ENCODE data around the gene FARP1.

FARP1 gene

DNA sequence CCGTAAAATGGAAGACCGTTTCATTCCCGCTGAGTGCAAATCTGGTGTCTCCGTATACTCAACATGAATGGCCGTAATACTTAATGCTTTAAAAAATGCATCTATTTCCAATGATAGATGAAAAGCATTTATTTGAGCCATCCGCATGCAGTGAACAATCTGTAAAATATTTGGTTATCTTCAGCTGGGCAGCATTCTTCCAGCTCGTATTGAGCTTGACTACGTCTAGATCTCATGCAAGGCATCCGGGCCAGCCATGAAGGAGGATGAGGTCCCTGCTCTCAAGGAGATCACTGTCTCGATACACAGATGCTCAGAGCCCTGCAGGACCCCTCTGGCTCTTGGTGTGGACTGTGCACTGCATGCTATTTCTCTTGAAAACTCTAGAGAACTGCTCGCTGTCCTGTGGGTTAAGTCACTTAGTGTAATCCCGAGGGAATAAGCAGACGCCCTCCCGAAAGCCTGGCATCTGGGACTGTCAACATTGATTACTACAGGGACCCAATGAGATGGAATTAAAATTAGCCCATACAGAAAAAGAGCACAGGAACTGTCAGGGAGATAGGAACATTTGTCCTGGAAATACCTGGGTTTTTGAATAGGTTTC is 146.5 kb downstream of the FARP1 start:
- no peak overlapping the region for H3K27ac Mint-ChIP-seq
- no peaks in the 10 kb centered on the region for H3K4me1 Mint-ChIP-seq (ENCODE audit: low read depth)
- peaks cover 11% of the 10 kb centered on the region for H3K27me3 Mint-ChIP-seq
- H3K9me3 Mint-ChIP-seq = no peaks in the 10 kb centered on the region
- DNase-seq = no peak
- no peak overlapping the region for H3K4me3 Mint-ChIP-seq
- no peaks in the 10 kb centered on the region for H3K36me3 Mint-ChIP-seq (ENCODE audit: low read depth)

DNA sequence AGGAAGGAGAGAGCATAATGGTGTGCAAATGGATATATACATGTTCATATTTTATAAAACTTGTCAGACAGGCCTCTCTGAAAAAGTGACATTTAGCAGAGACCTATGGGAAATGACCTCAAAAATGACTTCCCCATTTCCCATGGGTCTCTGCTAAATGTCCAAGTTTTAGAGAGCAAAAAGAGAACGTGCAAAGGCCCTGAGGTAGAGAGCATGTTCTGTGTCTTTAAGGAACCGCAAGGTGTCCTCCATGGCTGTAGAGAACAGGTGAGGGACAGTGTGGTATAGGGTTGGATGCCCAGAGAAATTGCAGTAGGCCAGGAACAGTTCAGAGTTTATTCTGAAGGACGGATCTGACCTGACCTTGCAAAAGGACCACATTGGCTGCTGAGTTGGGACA is 147.4 kb downstream of the FARP1 start:
- Mint-ChIP-seq H3K36me3 (ENCODE audit: low read depth) (no peaks in the 10 kb centered on the region), H3K27ac (no peak overlapping the region), H3K9me3 (no peaks in the 10 kb centered on the region), H3K4me3 (no peak overlapping the region), H3K4me1 (ENCODE audit: low read depth) (no peaks in the 10 kb centered on the region), H3K27me3 (peaks cover 13% of the 10 kb centered on the region)
- no peak for DNase-seq

DNA sequence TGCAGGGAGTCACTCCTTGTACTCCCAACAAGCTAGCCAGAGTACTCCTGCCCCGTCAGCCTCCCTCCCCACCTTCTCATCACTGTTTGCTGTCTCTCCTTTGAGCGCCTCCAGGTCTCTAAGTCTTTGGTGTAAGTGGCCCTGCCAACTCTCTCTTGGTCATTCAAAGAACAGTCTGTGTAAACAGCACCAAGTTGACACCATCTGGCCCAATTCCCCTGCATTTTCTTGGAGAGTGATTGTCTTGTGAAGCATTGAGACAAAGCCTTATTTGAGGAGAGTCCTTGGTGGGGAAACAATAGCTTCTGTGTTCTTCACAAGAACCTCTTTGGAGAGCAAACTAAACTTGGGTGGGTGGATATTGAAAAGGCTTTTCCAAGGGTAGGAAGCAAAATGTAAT is 148.8 kb downstream of the FARP1 start:
- Mint-ChIP-seq H3K4me3 (no peak overlapping the region), H3K9me3 (no peaks in the 10 kb centered on the region), H3K36me3 (ENCODE audit: low read depth) (no peaks in the 10 kb centered on the region), H3K4me1 (ENCODE audit: low read depth) (no peaks in the 10 kb centered on the region), H3K27ac (no peak overlapping the region), H3K27me3 (peaks cover 18% of the 10 kb centered on the region)
- DNase-seq = no peak

DNA sequence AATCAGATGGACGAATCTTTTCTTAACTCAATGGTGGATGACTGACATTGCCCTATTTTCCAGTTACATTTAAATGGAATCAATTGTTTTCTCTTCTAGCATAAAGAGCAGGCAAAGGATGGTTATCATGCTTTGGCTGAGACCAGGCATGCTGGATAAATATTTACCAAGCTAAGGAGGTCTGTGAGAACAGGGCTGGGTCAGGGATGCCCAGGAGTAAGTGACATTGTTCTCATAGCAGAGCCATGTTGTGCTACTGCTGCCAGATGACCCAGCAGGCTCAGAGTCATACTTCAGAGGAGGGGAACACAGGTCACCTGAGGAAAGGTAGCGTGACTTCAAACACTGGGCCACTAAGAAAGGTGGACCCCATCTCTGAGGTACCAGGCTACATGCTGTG is 150.2 kb downstream of the FARP1 start:
- Mint-ChIP-seq H3K36me3 (ENCODE audit: low read depth) (no peaks in the 10 kb centered on the region), H3K27me3 (peaks cover 20% of the 10 kb centered on the region), H3K9me3 (no peaks in the 10 kb centered on the region), H3K27ac (no peak overlapping the region), H3K4me1 (ENCODE audit: low read depth) (no peaks in the 10 kb centered on the region), H3K4me3 (no peak overlapping the region)
- DNase-seq = no peak

DNA sequence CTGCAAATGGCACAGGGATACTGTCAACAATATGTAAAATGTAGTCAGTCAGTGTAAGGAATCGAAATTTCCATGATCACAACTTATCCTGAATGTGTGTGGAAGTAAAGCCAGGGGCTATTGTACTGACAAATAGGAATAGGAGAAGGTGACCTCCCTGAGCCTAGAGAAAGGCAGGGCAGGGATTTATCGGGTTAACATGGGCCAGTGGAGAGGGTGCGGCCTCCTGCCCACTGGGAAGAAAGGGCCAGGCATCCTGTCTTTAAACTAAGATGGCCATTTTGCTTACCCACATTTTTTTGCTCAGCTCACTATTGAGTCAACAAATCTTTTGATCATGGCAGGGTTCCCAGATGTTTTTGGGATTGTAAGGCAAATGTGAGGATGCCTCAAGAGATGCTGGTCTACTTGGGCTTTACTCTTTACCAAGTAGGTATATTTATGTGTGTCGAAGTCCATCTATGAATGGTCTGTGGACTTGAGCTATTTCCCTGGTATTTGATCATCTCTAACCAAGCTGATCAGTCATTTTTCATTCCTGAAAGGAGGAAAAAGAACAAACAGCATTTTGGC is 150.8 kb downstream of the FARP1 start:
- Mint-ChIP-seq H3K9me3 (no peaks in the 10 kb centered on the region), H3K27ac (no peak overlapping the region), H3K4me1 (ENCODE audit: low read depth) (no peaks in the 10 kb centered on the region), H3K27me3 (peaks cover 16% of the 10 kb centered on the region), H3K4me3 (no peak overlapping the region), H3K36me3 (ENCODE audit: low read depth) (no peaks in the 10 kb centered on the region)
- no peak for DNase-seq

DNA sequence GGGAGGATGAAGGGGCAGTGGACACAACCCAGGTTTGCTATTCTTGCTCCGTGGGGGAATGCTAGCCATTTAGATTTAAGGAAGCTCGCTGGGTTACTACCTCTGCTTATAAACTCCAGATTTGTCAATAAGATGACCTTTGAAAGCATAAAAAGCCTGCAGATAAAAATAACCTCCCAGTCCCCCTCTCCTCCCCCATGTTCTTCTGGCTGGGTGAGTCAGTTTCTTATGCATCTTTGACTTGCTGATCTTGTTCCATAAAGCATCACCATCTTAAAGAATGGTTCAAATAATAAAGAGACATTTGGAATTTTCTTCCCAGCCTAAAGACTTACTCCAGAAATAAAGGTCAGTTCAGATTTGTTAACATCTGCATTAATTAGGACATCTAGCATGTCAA is 152.5 kb downstream of the FARP1 start:
- H3K27me3 Mint-ChIP-seq = peaks cover 15% of the 10 kb centered on the region

DNA sequence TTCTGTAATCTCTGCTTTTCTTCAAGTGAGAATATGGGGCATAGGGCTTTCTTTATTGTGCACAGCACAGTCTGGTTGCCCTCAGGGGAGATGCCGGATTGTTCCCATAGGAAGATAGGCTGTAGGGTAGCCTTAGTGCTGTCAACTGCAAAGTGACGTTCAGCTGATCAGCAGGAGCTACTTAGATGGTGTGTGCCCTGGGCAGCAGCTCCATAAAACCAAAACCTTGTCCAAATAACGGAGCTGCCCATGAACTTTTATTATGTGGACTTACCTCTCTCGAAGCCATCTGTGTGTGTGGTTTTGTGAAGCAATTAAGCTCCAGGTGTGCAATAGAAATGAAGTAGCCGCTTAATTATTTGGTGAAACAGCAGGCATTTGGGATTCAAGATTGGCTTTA is 154.2 kb downstream of the FARP1 start:
- no peak for DNase-seq
- H3K9me3 Mint-ChIP-seq = no peaks in the 10 kb centered on the region

More for the DNA sequence above, 152.5 kb downstream of the FARP1 start:
- Mint-ChIP-seq H3K27ac (no peak overlapping the region), H3K9me3 (no peaks in the 10 kb centered on the region), H3K4me1 (ENCODE audit: low read depth) (no peaks in the 10 kb centered on the region), H3K36me3 (ENCODE audit: low read depth) (no peaks in the 10 kb centered on the region), H3K4me3 (no peak overlapping the region)
- no peak for DNase-seq

DNA sequence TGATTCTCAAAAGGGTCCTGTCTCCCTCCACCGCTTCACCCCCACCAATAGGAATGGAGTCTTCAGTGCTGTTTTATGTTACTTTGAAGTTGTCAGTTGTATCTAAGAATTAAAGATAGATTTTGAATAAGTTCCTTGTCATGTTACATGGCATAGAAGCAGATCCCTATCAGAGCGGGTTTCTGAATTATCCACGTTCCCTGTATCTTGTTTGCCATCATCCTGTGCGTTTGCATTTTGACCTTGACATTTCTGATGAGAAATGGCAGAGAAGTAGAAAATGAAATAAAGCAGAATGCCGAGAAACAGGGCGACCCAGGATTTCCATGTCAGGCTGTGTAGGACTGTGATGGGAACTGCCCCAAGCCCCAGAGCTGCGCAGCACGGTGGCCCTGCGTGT is 154.9 kb downstream of the FARP1 start:
- Mint-ChIP-seq H3K4me3 (no peak overlapping the region), H3K27me3 (peaks cover 11% of the 10 kb centered on the region), H3K9me3 (no peaks in the 10 kb centered on the region), H3K27ac (no peak overlapping the region), H3K36me3 (ENCODE audit: low read depth) (no peaks in the 10 kb centered on the region), H3K4me1 (ENCODE audit: low read depth) (no peaks in the 10 kb centered on the region)
- no peak for DNase-seq

More for the DNA sequence above, 154.2 kb downstream of the FARP1 start:
- Mint-ChIP-seq H3K27ac (no peak overlapping the region), H3K4me1 (ENCODE audit: low read depth) (no peaks in the 10 kb centered on the region), H3K27me3 (peaks cover 11% of the 10 kb centered on the region), H3K4me3 (no peak overlapping the region), H3K36me3 (ENCODE audit: low read depth) (no peaks in the 10 kb centered on the region)

DNA sequence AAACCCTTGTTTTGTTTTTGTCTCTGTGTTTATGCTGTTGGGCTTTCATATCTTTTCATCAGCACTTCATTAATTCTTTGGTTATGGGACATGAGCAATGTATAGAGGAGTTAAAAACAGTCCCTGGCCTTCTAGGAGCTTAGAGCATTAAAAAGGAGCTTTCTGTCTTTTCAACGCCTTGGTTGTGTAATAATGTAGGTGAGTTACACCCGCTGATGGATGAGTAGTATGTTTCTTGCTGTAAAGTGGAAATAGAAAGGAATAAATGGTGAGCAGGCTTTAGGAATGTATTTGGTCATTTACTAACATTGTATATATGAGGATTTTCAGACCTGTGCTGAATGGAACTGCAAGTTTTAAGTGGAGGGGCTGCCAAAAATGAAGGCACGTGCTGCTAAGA is 155.7 kb downstream of the FARP1 start:
- H3K4me1 Mint-ChIP-seq (ENCODE audit: low read depth) = no peaks in the 10 kb centered on the region
- peaks cover 14% of the 10 kb centered on the region for H3K27me3 Mint-ChIP-seq
- no peaks in the 10 kb centered on the region for H3K9me3 Mint-ChIP-seq
- no peaks in the 10 kb centered on the region for H3K36me3 Mint-ChIP-seq (ENCODE audit: low read depth)
- H3K27ac Mint-ChIP-seq = no peak overlapping the region
- H3K4me3 Mint-ChIP-seq = no peak overlapping the region
- no peak for DNase-seq

DNA sequence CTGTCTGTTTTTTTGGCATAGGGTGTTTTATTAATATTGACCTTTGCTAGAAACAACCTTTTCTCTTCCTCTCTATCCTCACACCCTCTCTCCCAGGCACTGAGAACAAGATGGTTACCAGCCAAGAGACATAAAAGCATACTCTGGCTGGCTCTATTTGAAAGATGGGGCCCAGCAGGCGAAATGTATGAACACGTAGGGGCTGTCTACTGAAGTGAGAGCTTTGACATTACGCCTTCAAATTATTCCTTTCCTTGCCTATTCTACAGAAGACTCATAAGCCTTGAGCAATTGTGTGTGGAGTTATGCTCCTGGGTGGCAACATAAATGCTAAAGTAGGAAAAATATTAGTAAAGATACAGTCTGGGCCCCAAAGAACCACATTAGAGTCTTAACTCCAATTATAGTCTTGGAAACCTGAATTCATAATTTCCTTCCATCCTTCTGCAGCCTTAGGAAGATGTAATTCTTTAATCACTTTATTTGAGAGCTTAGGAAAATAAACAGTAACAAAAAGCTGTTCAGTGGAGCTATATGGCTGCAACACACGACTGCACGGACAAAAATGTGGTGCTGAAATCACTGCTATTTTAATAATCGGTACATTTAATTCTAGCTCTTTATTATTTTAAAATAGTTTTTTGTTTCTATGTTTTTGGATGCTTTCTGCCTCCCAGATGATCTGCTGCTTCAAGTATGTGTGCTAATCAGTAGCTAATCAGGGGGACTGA is 156.5 kb downstream of the FARP1 start:
- H3K4me3 Mint-ChIP-seq = no peak overlapping the region
- H3K27ac Mint-ChIP-seq = no peak overlapping the region
- peaks cover 14% of the 10 kb centered on the region for H3K27me3 Mint-ChIP-seq
- H3K9me3 Mint-ChIP-seq = no peaks in the 10 kb centered on the region
- H3K36me3 Mint-ChIP-seq (ENCODE audit: low read depth) = no peaks in the 10 kb centered on the region
- no peaks in the 10 kb centered on the region for H3K4me1 Mint-ChIP-seq (ENCODE audit: low read depth)
- DNase-seq = no peak

DNA sequence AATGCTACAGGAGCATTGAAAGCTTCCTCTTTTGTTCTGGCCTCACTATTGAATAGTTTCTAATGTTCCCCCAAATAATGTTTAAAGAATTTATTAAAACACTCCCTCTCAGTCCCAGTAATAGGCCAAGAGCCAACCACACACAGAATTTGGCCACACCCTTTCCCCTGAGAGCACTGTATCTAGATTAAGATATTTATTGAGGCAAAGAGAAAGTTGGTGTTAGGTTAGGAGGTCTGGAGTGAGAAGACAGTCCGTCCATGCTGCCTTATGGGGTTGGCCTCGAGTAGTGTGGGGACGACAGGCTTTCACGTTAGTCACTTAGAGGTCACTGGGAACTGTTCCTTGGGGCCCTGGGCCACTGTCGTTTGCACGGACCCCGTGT is 157.1 kb downstream of the FARP1 start:
- Mint-ChIP-seq H3K27ac (no peak overlapping the region), H3K4me3 (no peak overlapping the region), H3K36me3 (ENCODE audit: low read depth) (no peaks in the 10 kb centered on the region), H3K27me3 (peaks cover 14% of the 10 kb centered on the region), H3K4me1 (ENCODE audit: low read depth) (no peaks in the 10 kb centered on the region), H3K9me3 (no peaks in the 10 kb centered on the region)
- no peak for DNase-seq

DNA sequence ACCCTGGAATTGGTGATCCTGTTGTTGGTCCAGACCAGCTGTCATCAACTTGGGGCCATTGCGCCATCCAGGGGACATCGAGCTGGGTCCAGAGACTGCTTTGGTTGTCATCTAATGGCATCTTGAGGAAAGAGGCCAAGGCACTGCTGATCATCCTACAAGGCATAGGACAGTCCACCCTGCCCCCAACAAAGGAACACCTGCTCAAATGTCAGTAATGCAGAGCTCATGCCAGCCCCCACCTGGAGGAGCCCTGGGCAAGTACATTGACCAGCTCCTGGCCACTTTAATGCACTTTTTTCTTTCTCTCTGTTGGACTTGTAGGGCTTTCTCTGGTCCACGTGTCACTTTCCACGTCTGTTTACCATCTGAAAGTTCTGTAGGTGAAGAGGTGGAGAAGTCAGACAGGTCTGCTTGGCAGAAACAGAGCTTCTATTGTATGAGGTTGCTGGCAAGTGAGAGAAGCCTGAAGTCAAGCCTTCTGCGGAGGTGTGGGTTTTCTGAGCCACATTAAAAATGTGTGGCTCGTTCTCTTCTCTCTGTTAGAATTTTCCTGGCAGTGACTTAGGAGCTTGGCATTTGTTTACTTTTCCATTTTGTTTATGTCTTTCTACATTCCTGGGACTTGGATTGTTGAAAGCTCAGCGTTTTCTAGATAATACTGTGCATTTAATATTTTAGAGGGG is 158.2 kb downstream of the FARP1 start:
- Mint-ChIP-seq H3K4me1 (ENCODE audit: low read depth) (no peaks in the 10 kb centered on the region), H3K27ac (no peak overlapping the region), H3K27me3 (peaks cover 9% of the 10 kb centered on the region), H3K36me3 (ENCODE audit: low read depth) (no peaks in the 10 kb centered on the region), H3K4me3 (no peak overlapping the region), H3K9me3 (no peaks in the 10 kb centered on the region)
- no peak for DNase-seq

DNA sequence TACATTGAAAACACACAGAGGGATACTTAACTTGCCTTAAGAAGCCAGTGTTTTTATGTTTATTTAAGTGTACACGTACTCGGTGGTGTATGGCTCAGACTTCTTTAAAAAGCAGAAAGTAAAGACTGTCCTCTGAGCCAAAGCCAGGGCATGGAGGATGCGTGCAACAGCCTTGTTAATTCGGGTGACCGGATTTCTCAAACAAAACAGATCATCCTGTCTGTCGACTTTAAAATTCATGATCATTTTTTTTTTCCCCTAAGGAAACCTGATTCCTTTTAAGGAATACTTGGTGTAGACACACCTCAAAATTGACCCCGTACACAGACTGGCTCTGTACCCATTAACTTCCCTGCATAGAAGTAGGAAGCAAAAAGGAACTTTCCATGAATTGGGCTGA is 158.8 kb downstream of the FARP1 start:
- DNase-seq = no peak
- H3K4me3 Mint-ChIP-seq = no peak overlapping the region
- H3K27me3 Mint-ChIP-seq = peaks cover 6% of the 10 kb centered on the region
- no peaks in the 10 kb centered on the region for H3K4me1 Mint-ChIP-seq (ENCODE audit: low read depth)
- H3K9me3 Mint-ChIP-seq = no peaks in the 10 kb centered on the region
- H3K36me3 Mint-ChIP-seq (ENCODE audit: low read depth) = no peaks in the 10 kb centered on the region
- no peak overlapping the region for H3K27ac Mint-ChIP-seq

DNA sequence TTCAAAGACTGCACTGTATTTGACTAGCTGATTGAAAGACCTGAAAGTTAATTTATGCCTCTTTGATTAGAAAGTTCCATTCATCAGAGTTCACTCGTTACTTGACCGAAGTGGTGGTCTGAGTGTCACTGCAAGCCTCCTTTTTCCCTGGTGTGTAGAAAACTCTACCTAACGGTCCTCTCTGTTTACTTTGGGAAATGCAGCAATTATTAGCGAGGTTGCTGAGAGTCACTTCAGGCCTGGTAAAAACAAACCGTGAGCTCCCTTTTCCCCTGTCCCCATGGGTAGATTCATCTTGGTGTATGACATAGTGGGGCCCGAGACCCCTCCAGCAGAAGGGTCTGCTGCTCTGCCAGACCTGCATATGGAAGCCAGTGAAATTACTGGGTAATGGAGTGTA is 161.0 kb downstream of the FARP1 start:
- Mint-ChIP-seq H3K9me3 (no peaks in the 10 kb centered on the region), H3K36me3 (ENCODE audit: low read depth) (no peaks in the 10 kb centered on the region), H3K27me3 (peaks cover 3% of the 10 kb centered on the region), H3K4me1 (ENCODE audit: low read depth) (no peaks in the 10 kb centered on the region), H3K27ac (no peak overlapping the region), H3K4me3 (no peak overlapping the region)
- no peak for DNase-seq

DNA sequence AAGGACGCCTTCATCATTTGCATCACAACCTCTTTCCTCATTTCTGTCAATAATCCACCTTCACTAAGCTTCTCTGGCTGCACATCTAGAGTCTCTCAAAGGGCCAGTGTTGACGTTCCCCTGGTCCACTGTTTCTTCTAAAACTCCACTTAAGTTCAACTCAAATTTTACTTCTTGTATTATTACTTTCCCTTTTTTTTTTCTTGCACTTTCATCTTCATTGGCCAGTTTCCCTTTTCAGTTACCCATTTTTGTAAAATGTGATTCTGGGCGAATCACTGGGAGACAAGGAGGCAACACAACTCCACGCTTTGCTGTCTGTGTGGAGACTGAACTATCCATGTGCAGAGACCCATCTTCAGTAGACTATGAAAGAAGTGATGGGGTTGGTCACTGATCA is 162.8 kb downstream of the FARP1 start:
- H3K4me1 Mint-ChIP-seq (ENCODE audit: low read depth) = no peaks in the 10 kb centered on the region
- H3K36me3 Mint-ChIP-seq (ENCODE audit: low read depth) = no peaks in the 10 kb centered on the region
- H3K9me3 Mint-ChIP-seq = no peaks in the 10 kb centered on the region
- H3K4me3 Mint-ChIP-seq = no peak overlapping the region
- no peak overlapping the region for H3K27ac Mint-ChIP-seq
- peaks cover 3% of the 10 kb centered on the region for H3K27me3 Mint-ChIP-seq
- no peak for DNase-seq
